ENCODE data around the gene AMOT. TPM values are rescaled to one million over a fixed set of nuclear protein-coding genes. Genes with fewer than 3 reads are reported as not detected.
"Not testable (repeated sequence)": the region's sequence is repeated elsewhere in the genome, so short reads cannot be mapped to it uniquely, and the experiment has no call there.

The AMOT gene
- total and polyA plus RNA-seq, 2 donors, result 3.8 to 8.3 TPM

- Histone ChIP-seq H3K4me3 (ENCODE audit: low read length in 2 of 2) (no peak overlapping the region), H3K4me1 (ENCODE audit: control insufficient read depth in 2 of 2, insufficient read depth in 2 of 2, low read length in 2 of 2) (no peaks in the 10 kb centered on the region), H3K27ac (ENCODE audit: low read depth in 1 of 2, low read length in 1 of 2) (no peak overlapping the region), H3K9me3 (ENCODE audit: control insufficient read depth in 2 of 2, insufficient read depth in 1 of 2, low read length in 1 of 2) (no peaks in the 10 kb centered on the region), H3K27me3 (ENCODE audit: control insufficient read depth in 2 of 2, insufficient read depth in 1 of 2, low read length in 1 of 2) (no peaks in the 10 kb centered on the region), H3K36me3 (ENCODE audit: control insufficient read depth in 2 of 2, insufficient read depth in 2 of 2, low read length in 1 of 2) (no peaks in the 10 kb centered on the region)
- DNase-seq (ENCODE audit: low read depth in 6 of 9, low spot score in 9 of 9), result no peak
- WGBS, result 97% methylated on average over 4 of the region's 4 CpGs
These were observed 24.9 kb upstream of the AMOT start for GRCh38 chrX:112865464-112866025.

- no peaks in the 10 kb centered on the region for H3K27me3 ChIP-seq (ENCODE audit: control insufficient read depth in 2 of 2, insufficient read depth in 1 of 2, low read length in 1 of 2)
- 98% methylated on average over 2 of the region's 2 CpGs for WGBS
- no peaks in the 10 kb centered on the region for H3K9me3 ChIP-seq (ENCODE audit: control insufficient read depth in 2 of 2, insufficient read depth in 1 of 2, low read length in 1 of 2)
- H3K4me3 ChIP-seq (ENCODE audit: low read length in 2 of 2), result no peak overlapping the region
- DNase-seq (ENCODE audit: low read depth in 6 of 9, low spot score in 9 of 9), result no peak
- no peaks in the 10 kb centered on the region for H3K36me3 ChIP-seq (ENCODE audit: control insufficient read depth in 2 of 2, insufficient read depth in 2 of 2, low read length in 1 of 2)
- H3K4me1 ChIP-seq (ENCODE audit: control insufficient read depth in 2 of 2, insufficient read depth in 2 of 2, low read length in 2 of 2), result no peaks in the 10 kb centered on the region
- H3K27ac ChIP-seq (ENCODE audit: low read depth in 1 of 2, low read length in 1 of 2), result no peak overlapping the region
These were observed 23.2 kb upstream of the AMOT start for GRCh38 chrX:112863850-112864249.

GRCh38 chrX:112857478-112857878, 16.8 kb upstream of the AMOT start:
- no peaks in the 10 kb centered on the region for H3K4me1 ChIP-seq (ENCODE audit: control insufficient read depth in 2 of 2, insufficient read depth in 2 of 2, low read length in 2 of 2)
- WGBS, result 92% methylated on average over 5 of the region's 5 CpGs
- no peaks in the 10 kb centered on the region for H3K27me3 ChIP-seq (ENCODE audit: control insufficient read depth in 2 of 2, insufficient read depth in 1 of 2, low read length in 1 of 2)
- no peak for DNase-seq (ENCODE audit: low read depth in 6 of 9, low spot score in 9 of 9)
- no peaks in the 10 kb centered on the region for H3K36me3 ChIP-seq (ENCODE audit: control insufficient read depth in 2 of 2, insufficient read depth in 2 of 2, low read length in 1 of 2)
- no peak overlapping the region for H3K27ac ChIP-seq (ENCODE audit: low read depth in 1 of 2, low read length in 1 of 2)
- H3K4me3 ChIP-seq (ENCODE audit: low read length in 2 of 2), result no peak overlapping the region
- H3K9me3 ChIP-seq (ENCODE audit: control insufficient read depth in 2 of 2, insufficient read depth in 1 of 2, low read length in 1 of 2), result no peaks in the 10 kb centered on the region

GRCh38 chrX:112854901-112855300, 14.3 kb upstream of the AMOT start:
- not testable (repeated sequence) for DNase-seq (ENCODE audit: low read depth in 6 of 9, low spot score in 9 of 9); H3K9me3 ChIP-seq (ENCODE audit: control insufficient read depth in 2 of 2, insufficient read depth in 1 of 2, low read length in 1 of 2); H3K27me3 ChIP-seq (ENCODE audit: control insufficient read depth in 2 of 2, insufficient read depth in 1 of 2, low read length in 1 of 2); H3K36me3 ChIP-seq (ENCODE audit: control insufficient read depth in 2 of 2, insufficient read depth in 2 of 2, low read length in 1 of 2); H3K27ac ChIP-seq (ENCODE audit: low read depth in 1 of 2, low read length in 1 of 2); H3K4me1 ChIP-seq (ENCODE audit: control insufficient read depth in 2 of 2, insufficient read depth in 2 of 2, low read length in 2 of 2); H3K4me3 ChIP-seq (ENCODE audit: low read length in 2 of 2)
- 98% methylated on average over 26 of the region's 26 CpGs for WGBS

- DNase-seq (ENCODE audit: low read depth in 6 of 9, low spot score in 9 of 9), result no peak
- 91% methylated on average over 3 of the region's 3 CpGs for WGBS
- no peaks in the 10 kb centered on the region for H3K36me3 ChIP-seq (ENCODE audit: control insufficient read depth in 2 of 2, insufficient read depth in 2 of 2, low read length in 1 of 2)
- H3K4me1 ChIP-seq (ENCODE audit: control insufficient read depth in 2 of 2, insufficient read depth in 2 of 2, low read length in 2 of 2), result peaks cover 0 to 5% of the 10 kb centered on the region in 2 donors
- no peak overlapping the region for H3K27ac ChIP-seq (ENCODE audit: low read depth in 1 of 2, low read length in 1 of 2)
- no peak overlapping the region for H3K4me3 ChIP-seq (ENCODE audit: low read length in 2 of 2)
- H3K27me3 ChIP-seq (ENCODE audit: control insufficient read depth in 2 of 2, insufficient read depth in 1 of 2, low read length in 1 of 2), result no peaks in the 10 kb centered on the region
- no peaks in the 10 kb centered on the region for H3K9me3 ChIP-seq (ENCODE audit: control insufficient read depth in 2 of 2, insufficient read depth in 1 of 2, low read length in 1 of 2)
These were observed 12.2 kb upstream of the AMOT start for GRCh38 chrX:112852851-112853250.

- DNase-seq (ENCODE audit: low read depth in 6 of 9, low spot score in 9 of 9), result peak in 1 of 9 donors; percentile 22
- peaks cover 0 to 5% of the 10 kb centered on the region in 2 donors for H3K4me1 ChIP-seq (ENCODE audit: control insufficient read depth in 2 of 2, insufficient read depth in 2 of 2, low read length in 2 of 2)
- WGBS, result 57% methylated on average over 4 of the region's 4 CpGs
- no peak overlapping the region for H3K4me3 ChIP-seq (ENCODE audit: low read length in 2 of 2)
- no peaks in the 10 kb centered on the region for H3K36me3 ChIP-seq (ENCODE audit: control insufficient read depth in 2 of 2, insufficient read depth in 2 of 2, low read length in 1 of 2)
- no peaks in the 10 kb centered on the region for H3K27me3 ChIP-seq (ENCODE audit: control insufficient read depth in 2 of 2, insufficient read depth in 1 of 2, low read length in 1 of 2)
- H3K27ac ChIP-seq (ENCODE audit: low read depth in 1 of 2, low read length in 1 of 2), result peak overlapping the region in 1 of 2 donors; percentile 17
- H3K9me3 ChIP-seq (ENCODE audit: control insufficient read depth in 2 of 2, insufficient read depth in 1 of 2, low read length in 1 of 2), result no peaks in the 10 kb centered on the region
These were observed 11.2 kb upstream of the AMOT start for GRCh38 chrX:112851806-112852205.

- no peaks in the 10 kb centered on the region for H3K36me3 ChIP-seq (ENCODE audit: control insufficient read depth in 2 of 2, insufficient read depth in 2 of 2, low read length in 1 of 2)
- 70% methylated on average over 2 of the region's 2 CpGs for WGBS
- peak overlapping the region in 1 of 2 donors; percentile 17 for H3K27ac ChIP-seq (ENCODE audit: low read depth in 1 of 2, low read length in 1 of 2)
- H3K4me3 ChIP-seq (ENCODE audit: low read length in 2 of 2), result no peak overlapping the region
- H3K9me3 ChIP-seq (ENCODE audit: control insufficient read depth in 2 of 2, insufficient read depth in 1 of 2, low read length in 1 of 2), result no peaks in the 10 kb centered on the region
- H3K27me3 ChIP-seq (ENCODE audit: control insufficient read depth in 2 of 2, insufficient read depth in 1 of 2, low read length in 1 of 2), result no peaks in the 10 kb centered on the region
- peaks cover 0 to 5% of the 10 kb centered on the region in 2 donors for H3K4me1 ChIP-seq (ENCODE audit: control insufficient read depth in 2 of 2, insufficient read depth in 2 of 2, low read length in 2 of 2)
- peak in 1 of 9 donors; percentile 13 for DNase-seq (ENCODE audit: low read depth in 6 of 9, low spot score in 9 of 9)
These were observed 10.6 kb upstream of the AMOT start for GRCh38 chrX:112851161-112851779.

GRCh38 chrX:112849016-112849415, 8.4 kb upstream of the AMOT start:
- Histone ChIP-seq H3K27me3 (ENCODE audit: control insufficient read depth in 2 of 2, insufficient read depth in 1 of 2, low read length in 1 of 2) (no peaks in the 10 kb centered on the region), H3K9me3 (ENCODE audit: control insufficient read depth in 2 of 2, insufficient read depth in 1 of 2, low read length in 1 of 2) (no peaks in the 10 kb centered on the region)
- DNase-seq (ENCODE audit: low read depth in 6 of 9, low spot score in 9 of 9), result peak in 1 of 9 donors; percentile 27

GRCh38 chrX:112846782-112847181, 6.2 kb upstream of the AMOT start:
- Histone ChIP-seq H3K36me3 (ENCODE audit: control insufficient read depth in 2 of 2, insufficient read depth in 2 of 2, low read length in 1 of 2) (no peaks in the 10 kb centered on the region), H3K4me3 (ENCODE audit: low read length in 2 of 2) (no peak overlapping the region), H3K27ac (ENCODE audit: low read depth in 1 of 2, low read length in 1 of 2) (no peak overlapping the region), H3K27me3 (ENCODE audit: control insufficient read depth in 2 of 2, insufficient read depth in 1 of 2, low read length in 1 of 2) (no peaks in the 10 kb centered on the region), H3K4me1 (ENCODE audit: control insufficient read depth in 2 of 2, insufficient read depth in 2 of 2, low read length in 2 of 2) (peaks cover 2 to 5% of the 10 kb centered on the region in 2 donors), H3K9me3 (ENCODE audit: control insufficient read depth in 2 of 2, insufficient read depth in 1 of 2, low read length in 1 of 2) (no peaks in the 10 kb centered on the region)
- WGBS, result 83% methylated on average over 2 of the region's 2 CpGs
- no peak for DNase-seq (ENCODE audit: low read depth in 6 of 9, low spot score in 9 of 9)

More at GRCh38 chrX:112849016-112849415, 8.4 kb upstream of the AMOT start:
- peaks cover 0 to 5% of the 10 kb centered on the region in 2 donors for H3K4me1 ChIP-seq (ENCODE audit: control insufficient read depth in 2 of 2, insufficient read depth in 2 of 2, low read length in 2 of 2)
- peak overlapping the region in 1 of 2 donors; percentile 26 for H3K27ac ChIP-seq (ENCODE audit: low read depth in 1 of 2, low read length in 1 of 2)
- H3K4me3 ChIP-seq (ENCODE audit: low read length in 2 of 2), result no peak overlapping the region
- H3K36me3 ChIP-seq (ENCODE audit: control insufficient read depth in 2 of 2, insufficient read depth in 2 of 2, low read length in 1 of 2), result no peaks in the 10 kb centered on the region
